H1 (cell line): ENCODE measurements around the gene P4HB. TPM values are rescaled to one million over a fixed set of nuclear protein-coding genes. Genes with fewer than 3 reads are reported as not detected.

Source experiments
- BACH1 ChIP-seq: IDR thresholded peaks from 2 replicates; pipeline ENCODE4 v1.6.1; 2012; ENCODE audit warnings: low read length, improper control_type of control experiment
- BCL11A ChIP-seq, 2 experiments: IDR thresholded peaks; one replicate each; pipeline ENCODE4 v1.6.1; 2011; ENCODE audit warnings: low read depth in 2 of 2, low read length in 2 of 2, mild to moderate bottlenecking in 2 of 2
- CEBPB ChIP-seq: IDR thresholded peaks from 2 replicates; pipeline ENCODE4 v1.6.1; 2012; ENCODE audit warnings: low read depth, low read length
- CHD1 ChIP-seq: IDR thresholded peaks from 2 replicates; pipeline ENCODE4 v1.6.1; 2012; ENCODE audit warnings: low read depth, low read length, improper control_type of control experiment
- HDAC2 ChIP-seq, 2 experiments: fragments of 300-600 bp in 1 of 2; sonication (generic) in 1 of 2; IDR thresholded peaks; 2 replicates each; pipeline ENCODE4 v1.6.1; 2011 to 2012; ENCODE audit warnings: low read depth in 2 of 2, low read length in 2 of 2, mild to moderate bottlenecking in 2 of 2, moderate library complexity in 2 of 2, borderline replicate concordance in 1 of 2, inconsistent platforms in 1 of 2
- PHF8 ChIP-seq: fragments of 200-600 bp; sonication (generic); conservative IDR thresholded peaks from 2 replicates; pipeline ENCODE4 v1.7.1; 2012; ENCODE audit warnings: low read depth, mild to moderate bottlenecking, inconsistent platforms, low read length, moderate library complexity
- SAP30 ChIP-seq: fragments of 300-600 bp; sonication (generic); IDR thresholded peaks from 2 replicates; pipeline ENCODE4 v1.7.1; 2012; ENCODE audit warnings: low read length, moderate library complexity, mild to moderate bottlenecking, inconsistent platforms; ENCODE audit not compliant: insufficient read depth, insufficient replicate concordance
- SIRT6 ChIP-seq: IDR thresholded peaks from one replicate; pipeline ENCODE4 v1.7.1; 2012; ENCODE audit warnings: low read length, inconsistent platforms
- SP4 ChIP-seq: IDR thresholded peaks from 2 replicates; pipeline ENCODE4 v1.6.1; 2012; ENCODE audit warnings: low read length, inconsistent platforms
- YY1 ChIP-seq: IDR thresholded peaks from 2 replicates; pipeline ENCODE4 v1.6.1; 2011; ENCODE audit warnings: low read depth, mild to moderate bottlenecking, low read length
- ZNF274 ChIP-seq: IDR thresholded peaks from 2 replicates; pipeline ENCODE4 v1.7.0; 2012; ENCODE audit warnings: low read length, borderline replicate concordance; ENCODE audit errors: extremely low read depth
- polyA plus RNA-seq, 7 experiments: library from polyadenylated mRNA; depleted of rRNA in 3 of 7; stranded (reverse) in 5 of 7; unstranded in 2 of 7; fragments of >200 nt in 5 of 7; fragments of 200-250 nt in 2 of 7; gene quantifications; 1 replicate in 5 of 7; 2 replicates in 1 of 7; 4 replicates in 1 of 7; pipeline versions ENCODE4 v1.2.1 to v1.2.3, GENCODE V29; 2011 to 2013; ENCODE audit warnings: missing spikeins in 2 of 7, mixed read lengths in 2 of 7
- total RNA-seq: library from RNA; stranded (reverse); fragmentation: NEBNext Ultra II Directional; extraction: Animal tissue kit (Norgen Biotek cat#: 25700); gene quantifications from 2 replicates; pipeline ENCODE4 v1.2.1, GENCODE V29; 2021
- TF ChIP-seq, protein P1 (sequence below): fragments of 300-600 bp; sonication (generic); IDR thresholded peaks from 2 replicates; pipeline ENCODE4 v1.7.1; 2012; ENCODE audit warnings: low read length, moderate library complexity, mild to moderate bottlenecking, inconsistent platforms; ENCODE audit not compliant: insufficient replicate concordance

P4HB gene
- total and polyA plus RNA-seq, 2 of the 8 experiments (the other 6 are each of a cell fraction or from before 2014, with no cell fraction given), result 41.4 to 379 TPM

DNA sequence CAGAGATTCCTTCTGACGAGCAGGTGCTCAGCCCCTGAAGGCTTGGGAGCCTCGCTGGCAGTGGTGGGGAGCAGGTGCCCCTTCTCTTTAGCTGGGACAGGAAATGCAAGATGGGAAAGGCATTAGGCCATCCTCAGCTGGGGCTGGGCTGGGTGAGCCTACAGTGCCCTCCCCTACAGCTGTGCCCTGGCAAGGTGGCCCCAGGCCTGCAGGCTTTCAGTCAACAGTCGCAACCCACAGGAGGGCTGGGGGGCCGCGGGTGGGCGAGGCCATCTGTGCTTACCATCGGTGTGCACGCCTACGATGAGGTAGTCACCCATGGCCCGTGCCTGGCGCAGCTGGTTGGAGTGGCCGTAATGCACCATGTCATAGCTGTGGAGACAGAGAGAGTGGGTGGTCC is 48.9 kb upstream of the P4HB start (continued):
- TF ChIP-seq, protein P1, sequence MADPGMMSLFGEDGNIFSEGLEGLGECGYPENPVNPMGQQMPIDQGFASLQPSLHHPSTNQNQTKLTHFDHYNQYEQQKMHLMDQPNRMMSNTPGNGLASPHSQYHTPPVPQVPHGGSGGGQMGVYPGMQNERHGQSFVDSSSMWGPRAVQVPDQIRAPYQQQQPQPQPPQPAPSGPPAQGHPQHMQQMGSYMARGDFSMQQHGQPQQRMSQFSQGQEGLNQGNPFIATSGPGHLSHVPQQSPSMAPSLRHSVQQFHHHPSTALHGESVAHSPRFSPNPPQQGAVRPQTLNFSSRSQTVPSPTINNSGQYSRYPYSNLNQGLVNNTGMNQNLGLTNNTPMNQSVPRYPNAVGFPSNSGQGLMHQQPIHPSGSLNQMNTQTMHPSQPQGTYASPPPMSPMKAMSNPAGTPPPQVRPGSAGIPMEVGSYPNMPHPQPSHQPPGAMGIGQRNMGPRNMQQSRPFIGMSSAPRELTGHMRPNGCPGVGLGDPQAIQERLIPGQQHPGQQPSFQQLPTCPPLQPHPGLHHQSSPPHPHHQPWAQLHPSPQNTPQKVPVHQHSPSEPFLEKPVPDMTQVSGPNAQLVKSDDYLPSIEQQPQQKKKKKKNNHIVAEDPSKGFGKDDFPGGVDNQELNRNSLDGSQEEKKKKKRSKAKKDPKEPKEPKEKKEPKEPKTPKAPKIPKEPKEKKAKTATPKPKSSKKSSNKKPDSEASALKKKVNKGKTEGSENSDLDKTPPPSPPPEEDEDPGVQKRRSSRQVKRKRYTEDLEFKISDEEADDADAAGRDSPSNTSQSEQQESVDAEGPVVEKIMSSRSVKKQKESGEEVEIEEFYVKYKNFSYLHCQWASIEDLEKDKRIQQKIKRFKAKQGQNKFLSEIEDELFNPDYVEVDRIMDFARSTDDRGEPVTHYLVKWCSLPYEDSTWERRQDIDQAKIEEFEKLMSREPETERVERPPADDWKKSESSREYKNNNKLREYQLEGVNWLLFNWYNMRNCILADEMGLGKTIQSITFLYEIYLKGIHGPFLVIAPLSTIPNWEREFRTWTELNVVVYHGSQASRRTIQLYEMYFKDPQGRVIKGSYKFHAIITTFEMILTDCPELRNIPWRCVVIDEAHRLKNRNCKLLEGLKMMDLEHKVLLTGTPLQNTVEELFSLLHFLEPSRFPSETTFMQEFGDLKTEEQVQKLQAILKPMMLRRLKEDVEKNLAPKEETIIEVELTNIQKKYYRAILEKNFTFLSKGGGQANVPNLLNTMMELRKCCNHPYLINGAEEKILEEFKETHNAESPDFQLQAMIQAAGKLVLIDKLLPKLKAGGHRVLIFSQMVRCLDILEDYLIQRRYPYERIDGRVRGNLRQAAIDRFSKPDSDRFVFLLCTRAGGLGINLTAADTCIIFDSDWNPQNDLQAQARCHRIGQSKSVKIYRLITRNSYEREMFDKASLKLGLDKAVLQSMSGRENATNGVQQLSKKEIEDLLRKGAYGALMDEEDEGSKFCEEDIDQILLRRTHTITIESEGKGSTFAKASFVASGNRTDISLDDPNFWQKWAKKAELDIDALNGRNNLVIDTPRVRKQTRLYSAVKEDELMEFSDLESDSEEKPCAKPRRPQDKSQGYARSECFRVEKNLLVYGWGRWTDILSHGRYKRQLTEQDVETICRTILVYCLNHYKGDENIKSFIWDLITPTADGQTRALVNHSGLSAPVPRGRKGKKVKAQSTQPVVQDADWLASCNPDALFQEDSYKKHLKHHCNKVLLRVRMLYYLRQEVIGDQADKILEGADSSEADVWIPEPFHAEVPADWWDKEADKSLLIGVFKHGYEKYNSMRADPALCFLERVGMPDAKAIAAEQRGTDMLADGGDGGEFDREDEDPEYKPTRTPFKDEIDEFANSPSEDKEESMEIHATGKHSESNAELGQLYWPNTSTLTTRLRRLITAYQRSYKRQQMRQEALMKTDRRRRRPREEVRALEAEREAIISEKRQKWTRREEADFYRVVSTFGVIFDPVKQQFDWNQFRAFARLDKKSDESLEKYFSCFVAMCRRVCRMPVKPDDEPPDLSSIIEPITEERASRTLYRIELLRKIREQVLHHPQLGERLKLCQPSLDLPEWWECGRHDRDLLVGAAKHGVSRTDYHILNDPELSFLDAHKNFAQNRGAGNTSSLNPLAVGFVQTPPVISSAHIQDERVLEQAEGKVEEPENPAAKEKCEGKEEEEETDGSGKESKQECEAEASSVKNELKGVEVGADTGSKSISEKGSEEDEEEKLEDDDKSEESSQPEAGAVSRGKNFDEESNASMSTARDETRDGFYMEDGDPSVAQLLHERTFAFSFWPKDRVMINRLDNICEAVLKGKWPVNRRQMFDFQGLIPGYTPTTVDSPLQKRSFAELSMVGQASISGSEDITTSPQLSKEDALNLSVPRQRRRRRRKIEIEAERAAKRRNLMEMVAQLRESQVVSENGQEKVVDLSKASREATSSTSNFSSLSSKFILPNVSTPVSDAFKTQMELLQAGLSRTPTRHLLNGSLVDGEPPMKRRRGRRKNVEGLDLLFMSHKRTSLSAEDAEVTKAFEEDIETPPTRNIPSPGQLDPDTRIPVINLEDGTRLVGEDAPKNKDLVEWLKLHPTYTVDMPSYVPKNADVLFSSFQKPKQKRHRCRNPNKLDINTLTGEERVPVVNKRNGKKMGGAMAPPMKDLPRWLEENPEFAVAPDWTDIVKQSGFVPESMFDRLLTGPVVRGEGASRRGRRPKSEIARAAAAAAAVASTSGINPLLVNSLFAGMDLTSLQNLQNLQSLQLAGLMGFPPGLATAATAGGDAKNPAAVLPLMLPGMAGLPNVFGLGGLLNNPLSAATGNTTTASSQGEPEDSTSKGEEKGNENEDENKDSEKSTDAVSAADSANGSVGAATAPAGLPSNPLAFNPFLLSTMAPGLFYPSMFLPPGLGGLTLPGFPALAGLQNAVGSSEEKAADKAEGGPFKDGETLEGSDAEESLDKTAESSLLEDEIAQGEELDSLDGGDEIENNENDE, result no peak
- TF ChIP-seq SP4 (no peak), ZNF274 (no peak), SAP30 (no peak), CHD1 (no peak), SIRT6 (no peak), BACH1 (no peak), PHF8 (no peak), BCL11A (IDR thresholded peaks at IDR 0.05; ENCODE audit: low read depth in 2 of 2, low read length in 2 of 2) (no peak), HDAC2 (IDR thresholded peaks at IDR 0.05; ENCODE audit: borderline replicate concordance in 1 of 2, low read depth in 2 of 2, low read length in 2 of 2) (no peak), YY1 (no peak), CEBPB (no peak)
